ENCODE data around the gene C3orf20.
"Not testable (repeated sequence)": the region's sequence is repeated elsewhere in the genome, so short reads cannot be mapped to it uniquely, and the experiment has no call there.

Gene C3orf20

GRCh38 chr3:14650193-14650592, 24.7 kb upstream of the C3orf20 start:
- DNase-seq (ENCODE audit: low read depth, low spot score), result no peak

- DNase-seq (ENCODE audit: low read depth, low spot score), result peak; percentile 93
Observed at GRCh38 chr3:14651440-14652251, 23.3 kb upstream of the C3orf20 start, which contains the start of gene CCDC174. TSS of gene CCDC174 (plus strand) at chr3:14651762. CDS start at chr3:14651837, 75 bp downstream.

GRCh38 chr3:14652360-14652907, 22.5 kb upstream of the C3orf20 start:
- not testable (repeated sequence) for DNase-seq (ENCODE audit: low read depth, low spot score)

- DNase-seq (ENCODE audit: low read depth, low spot score), result no peak
Observed at GRCh38 chr3:14657579-14657978, 17.4 kb upstream of the C3orf20 start.

- no peak for DNase-seq (ENCODE audit: low read depth, low spot score)
Observed at GRCh38 chr3:14658978-14659377, 16.0 kb upstream of the C3orf20 start.

- no peak for DNase-seq (ENCODE audit: low read depth, low spot score)
Observed at GRCh38 chr3:14660942-14661341, 14.0 kb upstream of the C3orf20 start.

- no peak for DNase-seq (ENCODE audit: low read depth, low spot score)
Observed at GRCh38 chr3:14663396-14664135, 11.4 kb upstream of the C3orf20 start.

- no peak for DNase-seq (ENCODE audit: low read depth, low spot score)
Observed at GRCh38 chr3:14664170-14664569, 10.8 kb upstream of the C3orf20 start.

GRCh38 chr3:14672588-14672987, 2.4 kb upstream of the C3orf20 start:
- no peak for DNase-seq (ENCODE audit: low read depth, low spot score)

- no peak for DNase-seq (ENCODE audit: low read depth, low spot score)
Observed at GRCh38 chr3:14676881-14677280, 1.9 kb downstream of the C3orf20 start.

- DNase-seq (ENCODE audit: low read depth, low spot score), result no peak
Observed at GRCh38 chr3:14678015-14678503, 3.1 kb downstream of the C3orf20 start.

- no peak for DNase-seq (ENCODE audit: low read depth, low spot score)
Observed at GRCh38 chr3:14680115-14680514, 5.2 kb downstream of the C3orf20 start.

GRCh38 chr3:14680716-14681115, 5.8 kb downstream of the C3orf20 start:
- DNase-seq (ENCODE audit: low read depth, low spot score), result no peak

GRCh38 chr3:14684447-14684846, 9.5 kb downstream of the C3orf20 start:
- DNase-seq (ENCODE audit: low read depth, low spot score), result no peak

GRCh38 chr3:14685179-14685578, 10.2 kb downstream of the C3orf20 start:
- no peak for DNase-seq (ENCODE audit: low read depth, low spot score)

- no peak for DNase-seq (ENCODE audit: low read depth, low spot score)
Observed at GRCh38 chr3:14687360-14687759, 12.4 kb downstream of the C3orf20 start.

GRCh38 chr3:14688525-14688924, 13.6 kb downstream of the C3orf20 start:
- DNase-seq (ENCODE audit: low read depth, low spot score), result no peak

GRCh38 chr3:14689247-14689980, 14.5 kb downstream of the C3orf20 start:
- DNase-seq (ENCODE audit: low read depth, low spot score), result no peak

- no peak for DNase-seq (ENCODE audit: low read depth, low spot score)
Observed at GRCh38 chr3:14691239-14691638, 16.3 kb downstream of the C3orf20 start.

GRCh38 chr3:14691719-14692118, 16.8 kb downstream of the C3orf20 start:
- no peak for DNase-seq (ENCODE audit: low read depth, low spot score)

GRCh38 chr3:14698601-14699244, 23.8 kb downstream of the C3orf20 start:
- DNase-seq (ENCODE audit: low read depth, low spot score), result no peak

Data from activated CD4-positive, CD25-positive, alpha-beta regulatory T cell treated with anti-CD3 and anti-CD28 coated beads, Interleukin-2, amount 50 U/mL, for 16 hours (primary cell).